MM.1S (cell line): Measurements from ENCODE around the gene MAP3K20.

ENCODE experiments used
- CTCF ChIP-seq: fragments of 300-600 bp; sonication (generic); IDR thresholded peaks from 2 replicates; pipeline ENCODE4 v1.5.1; 2016; ENCODE audit warnings: antibody characterized with exemption, low read length, mixed read lengths
- EZH2 ChIP-seq: fragments of 300-600 bp; sonication (generic); optimal IDR thresholded peaks from 2 replicates; pipeline ENCODE3; 2017; ENCODE audit warnings: low read depth, mild to moderate bottlenecking, antibody characterized with exemption, low read length, mixed read lengths
- EZH2phosphoT487 ChIP-seq: fragments of 300-600 bp; sonication (generic); IDR thresholded peaks from 2 replicates; pipeline ENCODE4 v1.6.1; 2018; ENCODE audit warnings: antibody characterized with exemption, low read length

- no peak for TF ChIP-seq CTCF
- no peak for TF ChIP-seq EZH2phosphoT487
- no peak for TF ChIP-seq EZH2
Measured at GRCh38 chr2:173099804-173100203, 24.2 kb downstream of the MAP3K20 start.
